Activated naive CD8-positive, alpha-beta T cell (primary cell): ENCODE results near the gene SIK1.
"Not testable (repeated sequence)": the region's sequence is repeated elsewhere in the genome, so short reads cannot be mapped to it uniquely, and the experiment has no call there.

Experiments
- H3K27ac Mint-ChIP-seq: one replicate; pipeline ENCODE4 v1.8.0; 2021; ENCODE audit warnings: mixed read lengths
- H3K27me3 Mint-ChIP-seq: one replicate; pipeline ENCODE4 v1.8.0; 2021; ENCODE audit warnings: mixed read lengths
- H3K36me3 Mint-ChIP-seq: one replicate; pipeline ENCODE4 v1.8.0; 2021; ENCODE audit warnings: mixed read lengths
- H3K4me1 Mint-ChIP-seq: one replicate; pipeline ENCODE4 v1.8.0; 2021; ENCODE audit warnings: low read depth, mixed read lengths
- H3K4me3 Mint-ChIP-seq: one replicate; pipeline ENCODE4 v1.8.0; 2021; ENCODE audit warnings: mild to moderate bottlenecking, mixed read lengths
- H3K9me3 Mint-ChIP-seq: one replicate; pipeline ENCODE4 v1.8.0; 2021; ENCODE audit warnings: low read depth, mixed read lengths

The SIK1 gene

GRCh38 chr21:43447353-43447977 lies 20.5 kb upstream of the SIK1 start:
- not testable (repeated sequence) for H3K27ac Mint-ChIP-seq, H3K9me3 Mint-ChIP-seq, H3K4me3 Mint-ChIP-seq, H3K36me3 Mint-ChIP-seq, H3K27me3 Mint-ChIP-seq, H3K4me1 Mint-ChIP-seq

- H3K4me1 Mint-ChIP-seq, H3K36me3 Mint-ChIP-seq, H3K9me3 Mint-ChIP-seq, H3K4me3 Mint-ChIP-seq, H3K27me3 Mint-ChIP-seq, H3K27ac Mint-ChIP-seq: not testable (repeated sequence)
Observed at GRCh38 chr21:43446277-43446932, 19.5 kb upstream of the SIK1 start.

GRCh38 chr21:43444524-43444923 lies 17.6 kb upstream of the SIK1 start:
- not testable (repeated sequence) for H3K4me1 Mint-ChIP-seq, H3K4me3 Mint-ChIP-seq, H3K36me3 Mint-ChIP-seq, H3K27ac Mint-ChIP-seq, H3K9me3 Mint-ChIP-seq, H3K27me3 Mint-ChIP-seq

- H3K9me3 Mint-ChIP-seq, H3K27ac Mint-ChIP-seq, H3K27me3 Mint-ChIP-seq, H3K4me3 Mint-ChIP-seq, H3K36me3 Mint-ChIP-seq, H3K4me1 Mint-ChIP-seq: not testable (repeated sequence)
Observed at GRCh38 chr21:43442571-43442970, 15.6 kb upstream of the SIK1 start.

GRCh38 chr21:43440835-43441727 lies 14.2 kb upstream of the SIK1 start:
- not testable (repeated sequence) for H3K27ac Mint-ChIP-seq, H3K36me3 Mint-ChIP-seq, H3K27me3 Mint-ChIP-seq, H3K4me1 Mint-ChIP-seq, H3K9me3 Mint-ChIP-seq, H3K4me3 Mint-ChIP-seq

- not testable (repeated sequence) for H3K36me3 Mint-ChIP-seq, H3K27me3 Mint-ChIP-seq, H3K4me3 Mint-ChIP-seq, H3K9me3 Mint-ChIP-seq, H3K4me1 Mint-ChIP-seq, H3K27ac Mint-ChIP-seq
Observed at GRCh38 chr21:43439316-43440075, 12.6 kb upstream of the SIK1 start.

- H3K4me3 Mint-ChIP-seq, H3K27ac Mint-ChIP-seq, H3K27me3 Mint-ChIP-seq, H3K4me1 Mint-ChIP-seq, H3K36me3 Mint-ChIP-seq, H3K9me3 Mint-ChIP-seq: not testable (repeated sequence)
Observed at GRCh38 chr21:43436272-43436671, 9.3 kb upstream of the SIK1 start.

- H3K27ac Mint-ChIP-seq, H3K4me1 Mint-ChIP-seq, H3K9me3 Mint-ChIP-seq, H3K36me3 Mint-ChIP-seq, H3K27me3 Mint-ChIP-seq, H3K4me3 Mint-ChIP-seq: not testable (repeated sequence)
Observed at GRCh38 chr21:43433340-43434136, 6.6 kb upstream of the SIK1 start.

- H3K36me3 Mint-ChIP-seq, H3K27ac Mint-ChIP-seq, H3K27me3 Mint-ChIP-seq, H3K4me1 Mint-ChIP-seq, H3K4me3 Mint-ChIP-seq, H3K9me3 Mint-ChIP-seq: not testable (repeated sequence)
Observed at GRCh38 chr21:43430830-43431416, 4.0 kb upstream of the SIK1 start.

- not testable (repeated sequence) for H3K4me3 Mint-ChIP-seq, H3K9me3 Mint-ChIP-seq, H3K36me3 Mint-ChIP-seq, H3K4me1 Mint-ChIP-seq, H3K27me3 Mint-ChIP-seq, H3K27ac Mint-ChIP-seq
Observed at GRCh38 chr21:43428964-43429363, 2.0 kb upstream of the SIK1 start.

- not testable (repeated sequence) for H3K9me3 Mint-ChIP-seq, H3K36me3 Mint-ChIP-seq
Observed at GRCh38 chr21:43427242-43427559, 270 bp upstream of the SIK1 start.

GRCh38 chr21:43426004-43426403 lies 927 bp downstream of the SIK1 start:
- not testable (repeated sequence) for H3K36me3 Mint-ChIP-seq

More at GRCh38 chr21:43427242-43427559, 270 bp upstream of the SIK1 start:
- not testable (repeated sequence) for H3K27me3 Mint-ChIP-seq, H3K4me1 Mint-ChIP-seq, H3K4me3 Mint-ChIP-seq, H3K27ac Mint-ChIP-seq

GRCh38 chr21:43419475-43419874 lies 7.5 kb downstream of the SIK1 start:
- not testable (repeated sequence) for H3K36me3 Mint-ChIP-seq, H3K9me3 Mint-ChIP-seq, H3K4me3 Mint-ChIP-seq, H3K27ac Mint-ChIP-seq, H3K4me1 Mint-ChIP-seq, H3K27me3 Mint-ChIP-seq

More at GRCh38 chr21:43426004-43426403, 927 bp downstream of the SIK1 start:
- not testable (repeated sequence) for H3K4me3 Mint-ChIP-seq, H3K9me3 Mint-ChIP-seq, H3K27ac Mint-ChIP-seq, H3K4me1 Mint-ChIP-seq, H3K27me3 Mint-ChIP-seq

- not testable (repeated sequence) for H3K27me3 Mint-ChIP-seq, H3K9me3 Mint-ChIP-seq, H3K27ac Mint-ChIP-seq, H3K4me3 Mint-ChIP-seq, H3K4me1 Mint-ChIP-seq, H3K36me3 Mint-ChIP-seq
Observed at GRCh38 chr21:43414576-43414975, 12.4 kb downstream of the SIK1 start.
